Activated naive CD8-positive, alpha-beta T cell treated with anti-CD3 and anti-CD28 coated beads, Interleukin-2, amount 50 U/mL, for 24 hours (primary cell): Measurements from ENCODE around the gene PAK5.

Source experiments
- ATAC-seq: fragments of 150-1000 bp; cut with Tn5 transposase; one replicate; pipeline ENCODE4 v1.10.0; 2021
- DNase-seq: peaks from one replicate; pipeline ENCODE4 v3.0.0; 2021
- H3K27ac Mint-ChIP-seq: one replicate; pipeline ENCODE4 v1.8.0; 2021; ENCODE audit warnings: mild to moderate bottlenecking, mixed read lengths
- H3K27me3 Mint-ChIP-seq: one replicate; pipeline ENCODE4 v1.8.0; 2021; ENCODE audit warnings: mixed read lengths
- H3K36me3 Mint-ChIP-seq: one replicate; pipeline ENCODE4 v1.8.0; 2021; ENCODE audit warnings: low read depth, mixed read lengths
- H3K4me1 Mint-ChIP-seq: one replicate; pipeline ENCODE4 v1.8.0; 2021; ENCODE audit warnings: mixed read lengths
- H3K4me3 Mint-ChIP-seq: one replicate; pipeline ENCODE4 v1.8.0; 2021; ENCODE audit warnings: mild to moderate bottlenecking, moderate library complexity, mixed read lengths
- H3K9me3 Mint-ChIP-seq: one replicate; pipeline ENCODE4 v1.8.0; 2021; ENCODE audit warnings: mixed read lengths

The PAK5 gene

GRCh38 chr20:9632265-9632664 is 206.6 kb downstream of the PAK5 start:
- ATAC-seq (no peak), DNase-seq (no peak)
- Mint-ChIP-seq H3K4me1 (no peaks in the 10 kb centered on the region), H3K27ac (no peak overlapping the region), H3K27me3 (no peaks in the 10 kb centered on the region), H3K9me3 (no peaks in the 10 kb centered on the region), H3K4me3 (no peak overlapping the region), H3K36me3 (no peaks in the 10 kb centered on the region)

GRCh38 chr20:9630554-9630953 is 208.3 kb downstream of the PAK5 start:
- Mint-ChIP-seq H3K4me1 (no peaks in the 10 kb centered on the region), H3K9me3 (no peaks in the 10 kb centered on the region), H3K27me3 (no peaks in the 10 kb centered on the region), H3K27ac (no peak overlapping the region), H3K4me3 (no peak overlapping the region), H3K36me3 (no peaks in the 10 kb centered on the region)
- DNase-seq (no peak), ATAC-seq (no peak)

- ATAC-seq, result no peak
- Mint-ChIP-seq H3K27me3 (no peaks in the 10 kb centered on the region), H3K4me3 (no peak overlapping the region), H3K9me3 (no peaks in the 10 kb centered on the region), H3K27ac (no peak overlapping the region), H3K4me1 (no peaks in the 10 kb centered on the region), H3K36me3 (no peaks in the 10 kb centered on the region)
- no peak for DNase-seq
Measured at GRCh38 chr20:9629831-9630230, 209.0 kb downstream of the PAK5 start.

GRCh38 chr20:9628589-9628988 is 210.3 kb downstream of the PAK5 start:
- H3K27me3 Mint-ChIP-seq, result no peaks in the 10 kb centered on the region
- ATAC-seq (no peak), DNase-seq (no peak)
- H3K9me3 Mint-ChIP-seq, result no peaks in the 10 kb centered on the region
- H3K36me3 Mint-ChIP-seq, result no peaks in the 10 kb centered on the region
- H3K27ac Mint-ChIP-seq, result no peak overlapping the region
- H3K4me1 Mint-ChIP-seq, result no peaks in the 10 kb centered on the region
- H3K4me3 Mint-ChIP-seq, result no peak overlapping the region

GRCh38 chr20:9628141-9628540 is 210.7 kb downstream of the PAK5 start:
- no peaks in the 10 kb centered on the region for H3K4me1 Mint-ChIP-seq
- H3K27me3 Mint-ChIP-seq, result no peaks in the 10 kb centered on the region
- ATAC-seq, result no peak
- DNase-seq, result no peak
- H3K36me3 Mint-ChIP-seq, result no peaks in the 10 kb centered on the region
- H3K9me3 Mint-ChIP-seq, result no peaks in the 10 kb centered on the region
- H3K27ac Mint-ChIP-seq, result no peak overlapping the region
- no peak overlapping the region for H3K4me3 Mint-ChIP-seq

GRCh38 chr20:9627219-9627618 is 211.7 kb downstream of the PAK5 start:
- Mint-ChIP-seq H3K9me3 (no peaks in the 10 kb centered on the region), H3K27ac (no peak overlapping the region), H3K27me3 (peaks cover 3% of the 10 kb centered on the region), H3K4me1 (no peaks in the 10 kb centered on the region), H3K36me3 (no peaks in the 10 kb centered on the region), H3K4me3 (no peak overlapping the region)
- ATAC-seq, result no peak
- no peak for DNase-seq

- Mint-ChIP-seq H3K4me1 (no peaks in the 10 kb centered on the region), H3K27ac (no peak overlapping the region)
Measured at GRCh38 chr20:9626357-9626756, 212.5 kb downstream of the PAK5 start.

GRCh38 chr20:9617940-9618339 is 220.9 kb downstream of the PAK5 start:
- Mint-ChIP-seq H3K9me3 (no peaks in the 10 kb centered on the region), H3K4me1 (no peaks in the 10 kb centered on the region), H3K27ac (no peak overlapping the region), H3K27me3 (peaks cover 7% of the 10 kb centered on the region), H3K36me3 (no peaks in the 10 kb centered on the region), H3K4me3 (no peak overlapping the region)
- DNase-seq (no peak), ATAC-seq (no peak)

More at GRCh38 chr20:9626357-9626756, 212.5 kb downstream of the PAK5 start:
- Mint-ChIP-seq H3K9me3 (no peaks in the 10 kb centered on the region), H3K27me3 (peaks cover 3% of the 10 kb centered on the region), H3K4me3 (no peak overlapping the region), H3K36me3 (no peaks in the 10 kb centered on the region)
- DNase-seq (no peak), ATAC-seq (no peak)

- no peaks in the 10 kb centered on the region for H3K36me3 Mint-ChIP-seq
- H3K4me1 Mint-ChIP-seq, result no peaks in the 10 kb centered on the region
- H3K27ac Mint-ChIP-seq, result no peak overlapping the region
- DNase-seq (peak; percentile 51), ATAC-seq (peak; percentile 61)
- H3K4me3 Mint-ChIP-seq, result no peak overlapping the region
- no peaks in the 10 kb centered on the region for H3K9me3 Mint-ChIP-seq
- H3K27me3 Mint-ChIP-seq, result peaks cover 6% of the 10 kb centered on the region
Measured at GRCh38 chr20:9616833-9617461, 221.9 kb downstream of the PAK5 start.

- H3K4me3 Mint-ChIP-seq, result no peak overlapping the region
- no peaks in the 10 kb centered on the region for H3K9me3 Mint-ChIP-seq
- H3K36me3 Mint-ChIP-seq, result no peaks in the 10 kb centered on the region
- ATAC-seq (no peak), DNase-seq (no peak)
- H3K27ac Mint-ChIP-seq, result no peak overlapping the region
- peaks cover 6% of the 10 kb centered on the region for H3K27me3 Mint-ChIP-seq
- no peaks in the 10 kb centered on the region for H3K4me1 Mint-ChIP-seq
Measured at GRCh38 chr20:9616455-9616805, 222.4 kb downstream of the PAK5 start.

GRCh38 chr20:9615766-9616454 is 223.0 kb downstream of the PAK5 start:
- H3K27ac Mint-ChIP-seq, result no peak overlapping the region
- ATAC-seq (no peak), DNase-seq (no peak)
- peaks cover 8% of the 10 kb centered on the region for H3K27me3 Mint-ChIP-seq
- no peaks in the 10 kb centered on the region for H3K4me1 Mint-ChIP-seq
- H3K9me3 Mint-ChIP-seq, result no peaks in the 10 kb centered on the region
- H3K4me3 Mint-ChIP-seq, result no peak overlapping the region
- no peaks in the 10 kb centered on the region for H3K36me3 Mint-ChIP-seq

- Mint-ChIP-seq H3K9me3 (no peaks in the 10 kb centered on the region), H3K4me3 (no peak overlapping the region), H3K27ac (no peak overlapping the region), H3K36me3 (no peaks in the 10 kb centered on the region), H3K27me3 (peaks cover 8% of the 10 kb centered on the region), H3K4me1 (no peaks in the 10 kb centered on the region)
- DNase-seq, result no peak
- ATAC-seq, result no peak
Measured at GRCh38 chr20:9615118-9615517, 223.8 kb downstream of the PAK5 start.

GRCh38 chr20:9613871-9614270 is 225.0 kb downstream of the PAK5 start:
- Mint-ChIP-seq H3K4me1 (no peaks in the 10 kb centered on the region), H3K36me3 (no peaks in the 10 kb centered on the region), H3K4me3 (no peak overlapping the region), H3K27ac (no peak overlapping the region), H3K27me3 (peaks cover 8% of the 10 kb centered on the region), H3K9me3 (no peaks in the 10 kb centered on the region)
- DNase-seq (no peak), ATAC-seq (no peak)

- no peak for ATAC-seq
Measured at GRCh38 chr20:9611921-9612320, 227.0 kb downstream of the PAK5 start.

GRCh38 chr20:9610665-9611064 is 228.2 kb downstream of the PAK5 start:
- H3K9me3 Mint-ChIP-seq, result no peaks in the 10 kb centered on the region
- no peak overlapping the region for H3K4me3 Mint-ChIP-seq
- no peak for DNase-seq
- no peak for ATAC-seq
- H3K27me3 Mint-ChIP-seq, result peaks cover 5% of the 10 kb centered on the region
- H3K4me1 Mint-ChIP-seq, result no peaks in the 10 kb centered on the region
- no peak overlapping the region for H3K27ac Mint-ChIP-seq
- H3K36me3 Mint-ChIP-seq, result no peaks in the 10 kb centered on the region

More at GRCh38 chr20:9611921-9612320, 227.0 kb downstream of the PAK5 start:
- no peak overlapping the region for H3K4me3 Mint-ChIP-seq
- no peaks in the 10 kb centered on the region for H3K9me3 Mint-ChIP-seq
- no peaks in the 10 kb centered on the region for H3K36me3 Mint-ChIP-seq
- H3K27me3 Mint-ChIP-seq, result peaks cover 5% of the 10 kb centered on the region
- DNase-seq, result no peak
- no peaks in the 10 kb centered on the region for H3K4me1 Mint-ChIP-seq
- H3K27ac Mint-ChIP-seq, result no peak overlapping the region
